Kidney tubule cell (primary cell): Measurements from ENCODE around the gene NAIF1.
"Not testable (repeated sequence)": the region's sequence is repeated elsewhere in the genome, so short reads cannot be mapped to it uniquely, and the experiment has no call there.

Source experiments
- DNase-seq: peaks from one replicate; pipeline ENCODE4 v3.0.0-alpha.2; 2018; ENCODE audit warnings: low spot score

NAIF1 gene

GRCh38 chr9:128066713-128067644 is at the start of gene NAIF1:
NAIF1 (minus strand) TSS chr9:128067320; CDS start chr9:128067101, 219 bp downstream.
- peak; percentile 99 for DNase-seq

DNA sequence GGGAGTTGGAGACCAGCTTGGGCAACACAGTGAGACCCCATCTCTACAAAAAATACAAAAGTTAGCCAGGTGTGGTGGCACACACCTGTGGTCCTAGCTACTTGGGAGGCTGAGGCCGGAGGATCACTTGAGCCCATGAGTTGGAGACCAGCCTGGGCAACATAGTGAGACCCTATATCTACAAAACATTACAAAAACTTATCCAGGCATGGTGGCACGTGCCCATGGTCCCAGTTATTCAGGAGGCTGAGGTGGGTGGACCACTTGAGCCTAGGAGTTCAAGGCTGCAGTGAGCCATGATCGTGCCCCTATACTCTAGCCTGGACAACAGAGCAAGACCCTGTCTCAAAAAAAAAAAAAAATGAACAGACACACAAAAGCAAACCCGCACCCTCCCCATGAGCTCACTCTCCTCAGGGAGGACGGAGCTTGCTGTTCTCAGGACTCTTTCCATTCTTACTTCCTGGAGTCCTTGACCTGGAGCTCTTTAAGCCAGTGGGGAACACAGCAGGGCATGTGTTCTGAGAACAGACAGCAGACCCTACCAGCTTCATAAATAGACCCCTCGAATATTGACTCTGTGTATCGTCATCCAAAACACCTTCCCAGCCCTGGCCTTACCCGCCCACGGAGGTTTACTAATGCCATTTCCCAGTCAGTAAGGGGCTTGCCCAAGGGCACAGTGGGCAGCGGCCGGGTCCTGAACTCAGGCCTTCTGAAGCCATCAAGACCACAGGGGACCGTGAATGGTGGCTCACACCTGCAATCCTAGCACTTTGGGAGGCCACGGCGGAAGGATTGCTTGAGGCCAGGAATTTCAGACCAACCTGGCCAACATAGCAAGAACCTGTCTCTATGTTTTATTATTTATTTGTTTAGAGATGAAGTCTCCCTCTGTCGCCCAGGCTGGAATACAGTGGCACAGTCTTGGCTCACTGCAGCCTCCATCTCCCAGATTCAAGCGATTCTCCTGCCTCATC is 49.3 kb upstream of the NAIF1 start:
- no peak for DNase-seq

- peak; percentile 42 for DNase-seq
These were observed 48.3 kb upstream of the NAIF1 start for GRCh38 chr9:128115187-128116103.

GRCh38 chr9:128114326-128115186 is 47.4 kb upstream of the NAIF1 start:
- no peak for DNase-seq

DNA sequence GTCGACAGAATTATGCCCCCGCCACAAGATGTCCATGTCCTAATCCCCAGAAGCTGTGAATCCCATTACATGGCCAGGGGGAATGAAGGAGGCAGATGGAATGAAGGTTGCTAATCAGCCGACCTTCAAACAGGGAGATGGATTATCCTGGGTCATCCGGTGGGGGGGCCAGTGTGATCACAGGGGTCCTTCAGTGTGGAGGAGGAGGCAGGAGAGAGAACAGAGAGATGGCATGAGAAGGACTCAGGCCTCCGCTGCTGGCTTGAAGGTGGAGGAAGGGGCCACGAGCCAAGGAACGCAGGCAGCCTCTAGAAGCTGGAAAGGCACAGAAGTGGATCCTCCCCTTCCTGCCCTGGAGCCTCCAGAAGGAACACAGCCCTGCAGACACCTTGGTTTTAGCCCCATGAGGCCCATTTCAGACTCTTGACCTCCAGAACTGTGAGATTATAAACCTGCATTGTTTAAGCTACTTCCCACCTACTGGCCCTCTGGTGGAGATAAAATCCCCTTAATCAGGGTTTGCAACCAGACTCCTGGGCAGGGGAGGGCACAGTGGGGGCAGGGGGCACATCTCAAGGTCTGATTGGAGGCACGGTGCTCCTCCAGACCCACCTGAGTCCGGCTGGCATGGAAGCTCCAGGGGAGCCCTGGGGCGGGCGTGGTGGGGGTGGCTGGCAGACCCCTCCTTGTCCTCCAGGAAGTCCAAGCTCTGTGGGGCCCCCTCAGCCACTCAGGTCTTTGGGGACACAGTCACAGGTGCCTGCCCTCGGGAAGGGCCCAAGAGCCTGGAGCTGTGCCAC is 46.6 kb upstream of the NAIF1 start:
- no peak for DNase-seq

DNA sequence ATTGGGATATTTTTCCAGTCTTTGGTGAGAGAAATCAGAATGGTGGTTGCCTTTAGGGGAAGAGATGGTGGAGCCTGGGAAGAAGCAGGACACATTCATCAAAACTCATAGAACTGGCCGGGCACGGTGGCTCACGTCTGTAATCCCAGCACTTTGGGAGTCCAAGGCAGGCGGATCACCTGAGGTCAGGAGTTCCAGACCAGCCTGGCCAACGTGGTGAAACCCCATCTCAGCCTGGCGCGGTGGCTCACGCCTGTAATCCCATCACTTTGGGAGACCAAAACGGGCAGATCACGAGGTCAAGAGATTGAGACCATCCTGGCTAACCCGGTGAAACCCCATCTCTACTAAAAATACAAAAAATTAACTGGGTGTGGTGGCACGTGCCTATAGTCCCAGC is 44.6 kb upstream of the NAIF1 start:
- not testable (repeated sequence) for DNase-seq

DNA sequence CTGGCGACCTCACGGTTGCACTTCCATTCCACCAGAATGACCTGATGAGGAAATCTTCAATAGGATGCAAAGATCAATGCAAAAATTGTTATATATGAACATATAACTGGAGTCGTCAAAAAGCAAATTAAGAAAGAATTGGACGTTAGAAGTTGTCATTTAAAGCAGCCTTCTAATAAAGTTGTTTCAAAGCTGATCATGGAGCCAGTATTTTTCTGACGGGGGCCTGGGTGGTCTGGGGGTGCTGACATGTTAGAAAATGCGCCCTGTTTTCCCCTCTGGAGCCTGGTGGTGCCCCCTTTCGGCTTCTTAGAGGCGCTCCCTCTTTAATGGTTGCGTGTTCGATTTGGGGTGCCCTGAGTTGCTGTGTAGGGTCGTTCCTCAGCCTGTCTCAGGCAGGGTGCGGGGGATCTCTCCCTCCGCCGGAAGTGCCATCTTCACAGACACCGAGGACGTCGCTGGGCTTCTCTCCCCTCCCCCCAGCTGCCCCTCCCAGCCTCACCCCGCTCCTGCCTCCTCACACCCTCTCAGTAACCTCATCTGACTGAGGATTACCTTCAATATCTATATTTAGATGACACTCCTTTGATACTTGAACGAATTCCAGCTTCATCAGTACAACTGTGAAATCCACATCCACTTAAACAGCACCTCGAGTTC is 42.1 kb upstream of the NAIF1 start:
- DNase-seq, result no peak

DNA sequence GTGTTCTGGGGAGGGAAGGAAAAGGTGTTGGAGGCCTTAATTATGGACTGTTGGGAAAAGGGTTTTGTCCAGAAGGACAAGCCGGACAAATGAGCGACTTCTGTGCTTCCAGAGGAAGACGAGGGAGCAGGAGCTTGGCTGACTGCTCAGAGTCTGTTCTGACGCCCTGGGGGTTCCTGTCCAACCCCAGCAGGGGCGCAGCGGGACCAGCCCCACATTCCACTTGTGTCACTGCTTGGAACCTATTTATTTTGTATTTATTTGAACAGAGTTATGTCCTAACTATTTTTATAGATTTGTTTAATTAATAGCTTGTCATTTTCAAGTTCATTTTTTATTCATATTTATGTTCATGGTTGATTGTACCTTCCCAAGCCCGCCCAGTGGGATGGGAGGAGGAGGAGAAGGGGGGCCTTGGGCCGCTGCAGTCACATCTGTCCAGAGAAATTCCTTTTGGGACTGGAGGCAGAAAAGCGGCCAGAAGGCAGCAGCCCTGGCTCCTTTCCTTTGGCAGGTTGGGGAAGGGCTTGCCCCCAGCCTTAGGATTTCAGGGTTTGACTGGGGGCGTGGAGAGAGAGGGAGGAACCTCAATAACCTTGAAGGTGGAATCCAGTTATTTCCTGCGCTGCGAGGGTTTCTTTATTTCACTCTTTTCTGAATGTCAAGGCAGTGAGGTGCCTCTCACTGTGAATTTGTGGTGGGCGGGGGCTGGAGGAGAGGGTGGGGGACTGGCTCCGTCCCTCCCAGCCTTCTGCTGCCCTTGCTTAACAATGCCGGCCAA is 41.3 kb upstream of the NAIF1 start:
- DNase-seq, result no peak

DNA sequence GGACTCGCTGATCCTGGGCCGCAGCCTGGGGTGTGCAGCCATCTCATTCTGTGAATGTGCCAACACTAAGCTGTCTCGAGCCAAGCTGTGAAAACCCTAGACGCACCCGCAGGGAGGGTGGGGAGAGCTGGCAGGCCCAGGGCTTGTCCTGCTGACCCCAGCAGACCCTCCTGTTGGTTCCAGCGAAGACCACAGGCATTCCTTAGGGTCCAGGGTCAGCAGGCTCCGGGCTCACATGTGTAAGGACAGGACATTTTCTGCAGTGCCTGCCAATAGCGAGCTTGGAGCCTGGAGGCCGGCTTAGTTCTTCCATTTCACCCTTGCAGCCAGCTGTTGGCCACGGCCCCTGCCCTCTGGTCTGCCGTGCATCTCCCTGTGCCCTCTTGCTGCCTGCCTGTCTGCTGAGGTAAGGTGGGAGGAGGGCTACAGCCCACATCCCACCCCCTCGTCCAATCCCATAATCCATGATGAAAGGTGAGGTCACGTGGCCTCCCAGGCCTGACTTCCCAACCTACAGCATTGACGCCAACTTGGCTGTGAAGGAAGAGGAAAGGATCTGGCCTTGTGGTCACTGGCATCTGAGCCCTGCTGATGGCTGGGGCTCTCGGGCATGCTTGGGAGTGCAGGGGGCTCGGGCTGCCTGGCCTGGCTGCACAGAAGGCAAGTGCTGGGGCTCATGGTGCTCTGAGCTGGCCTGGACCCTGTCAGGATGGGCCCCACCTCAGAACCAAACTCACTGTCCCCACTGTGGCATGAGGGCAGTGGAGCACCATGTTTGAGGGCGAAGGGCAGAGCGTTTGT is 40.5 kb upstream of the NAIF1 start:
- no peak for DNase-seq

DNA sequence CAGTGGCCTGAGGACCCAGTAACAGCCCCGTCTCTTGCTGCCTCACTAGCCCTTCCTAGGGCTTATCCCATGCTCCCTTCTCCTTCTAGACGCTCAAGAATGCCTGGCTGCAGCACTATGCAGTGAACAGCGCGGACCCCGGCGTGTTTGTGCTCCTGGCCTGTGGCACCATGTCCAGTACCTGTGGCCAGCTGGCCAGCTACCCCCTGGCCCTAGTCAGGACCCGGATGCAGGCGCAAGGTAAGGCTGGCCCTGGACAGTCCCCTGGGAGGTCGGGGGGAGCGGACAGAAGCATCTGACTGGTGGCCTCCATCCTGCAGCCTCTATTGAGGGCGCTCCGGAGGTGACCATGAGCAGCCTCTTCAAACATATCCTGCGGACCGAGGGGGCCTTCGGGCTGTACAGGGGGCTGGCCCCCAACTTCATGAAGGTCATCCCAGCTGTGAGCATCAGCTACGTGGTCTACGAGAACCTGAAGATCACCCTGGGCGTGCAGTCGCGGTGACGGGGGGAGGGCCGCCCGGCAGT is 39.9 kb upstream of the NAIF1 start:
- DNase-seq, result no peak

GRCh38 chr9:128106181-128106939 is 39.2 kb upstream of the NAIF1 start:
- DNase-seq, result no peak

DNA sequence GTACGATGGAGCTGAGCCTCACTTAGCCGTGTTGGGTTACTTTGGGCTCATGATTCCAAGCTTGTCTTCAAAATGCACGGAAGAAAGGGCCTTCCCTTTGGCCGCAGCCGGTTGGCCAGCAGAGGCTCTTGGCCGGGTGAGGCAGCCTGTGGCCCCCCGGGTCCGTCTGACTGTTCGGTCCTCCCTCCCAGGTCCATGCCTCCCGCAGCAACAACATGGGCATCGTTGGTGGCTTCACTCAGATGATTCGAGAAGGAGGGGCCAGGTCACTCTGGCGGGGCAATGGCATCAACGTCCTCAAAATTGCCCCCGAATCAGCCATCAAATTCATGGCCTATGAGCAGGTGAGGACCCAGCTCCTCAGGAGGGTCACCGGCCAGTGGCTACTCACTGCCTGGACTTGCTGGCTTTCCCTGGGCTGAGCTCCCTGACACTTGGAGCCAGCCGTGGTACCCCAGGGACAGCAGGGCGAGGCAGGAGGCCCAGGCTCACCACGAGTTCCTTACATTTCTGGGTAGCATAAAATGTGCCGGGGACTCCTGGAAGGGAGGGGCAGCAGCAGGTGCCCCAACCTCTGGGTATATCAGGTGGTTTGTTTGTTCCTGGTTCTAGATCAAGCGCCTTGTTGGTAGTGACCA is 38.5 kb upstream of the NAIF1 start:
- no peak for DNase-seq

DNA sequence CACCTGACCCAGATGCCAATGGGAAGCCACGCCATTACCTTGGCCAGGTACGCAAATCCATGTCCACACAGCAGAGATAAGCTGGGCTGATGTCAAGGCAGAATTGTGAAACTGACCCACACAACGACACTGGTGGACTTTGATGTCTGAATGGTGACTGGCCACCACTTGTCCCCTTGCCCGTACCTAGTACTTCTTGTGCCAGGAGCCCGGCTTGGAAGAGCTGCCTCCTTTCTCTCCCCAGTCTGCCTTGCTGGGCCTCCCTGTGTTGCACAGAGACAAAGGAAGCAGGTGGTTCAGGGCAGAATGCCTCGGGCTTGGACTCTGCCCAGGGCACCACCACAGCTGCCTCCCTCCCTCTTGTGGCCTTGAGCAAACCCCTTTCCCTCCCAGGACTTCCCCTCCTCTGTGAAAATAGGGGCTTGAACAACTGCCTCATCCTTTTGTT is 37.1 kb upstream of the NAIF1 start:
- DNase-seq, result no peak

GRCh38 chr9:128103589-128103962 is 36.5 kb upstream of the NAIF1 start:
- DNase-seq, result peak; percentile 44

DNA sequence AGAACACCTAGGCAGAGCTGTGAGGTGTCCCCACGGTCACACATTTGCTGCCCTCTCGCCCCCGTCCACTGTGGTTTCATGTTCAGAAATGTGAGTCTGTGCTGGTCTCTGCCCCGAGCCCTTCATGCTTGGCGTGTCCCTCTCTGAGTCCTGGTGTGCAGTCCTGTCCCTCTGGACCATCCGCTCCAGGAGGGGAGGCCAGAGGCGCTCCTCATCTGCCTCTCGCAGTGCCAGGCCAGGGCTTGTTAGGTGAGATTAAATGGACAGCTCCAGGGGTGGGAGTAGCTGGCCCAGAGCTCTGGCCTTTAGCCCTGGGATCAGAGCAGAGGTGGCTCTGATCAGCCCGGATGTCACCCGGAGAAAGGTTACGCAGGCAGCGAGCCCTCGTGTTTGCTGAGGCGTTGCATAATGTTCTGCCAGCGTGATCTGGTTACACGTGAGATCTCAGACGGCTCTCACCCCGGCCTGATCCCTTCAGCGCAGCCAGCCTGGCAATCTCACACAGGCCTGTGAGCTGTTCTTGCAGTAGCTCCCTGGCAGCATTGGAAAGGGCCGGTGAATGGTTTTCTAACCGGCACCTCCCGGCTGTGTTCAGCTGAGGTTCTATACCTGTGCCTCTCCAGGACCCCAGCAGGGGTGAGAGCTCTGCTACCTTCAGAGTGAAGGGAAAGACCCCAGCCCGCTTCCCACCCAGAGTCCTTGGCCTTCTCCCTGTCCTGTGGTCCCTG is 35.9 kb upstream of the NAIF1 start:
- peak; percentile 32 for DNase-seq
